Liver (tissue), 9 donors: Measurements from ENCODE around the gene FAM120AOS. TPM values are rescaled to one million over a fixed set of nuclear protein-coding genes. Genes with fewer than 3 reads are reported as not detected.

Experiments
- DNase-seq: peaks from one replicate; pipeline ENCODE4 v3.0.0-alpha.2; 2017; ENCODE audit warnings: low spot score
- H3K27ac ChIP-seq, 2 donors: one replicate each; pipeline ENCODE4 v1.7.0; 2013; ENCODE audit warnings: inconsistent platforms in 2 of 2, low read length in 2 of 2, control low read depth in 1 of 2, low read depth in 1 of 2, mild to moderate bottlenecking in 1 of 2
- H3K27me3 ChIP-seq, 4 donors: one replicate each; pipeline versions ENCODE4 v1.6.1 to v1.7.0; 2013; ENCODE audit warnings: low read length in 3 of 4, inconsistent platforms in 1 of 4, mild to moderate bottlenecking in 1 of 4, moderate library complexity in 1 of 4; ENCODE audit not compliant: control insufficient read depth in 4 of 4, insufficient read depth in 4 of 4
- H3K36me3 ChIP-seq, 4 donors: one replicate each; pipeline versions ENCODE4 v1.6.1 to v1.7.0; 2013; ENCODE audit warnings: low read length in 3 of 4, mild to moderate bottlenecking in 3 of 4, low read depth in 1 of 4, moderate library complexity in 1 of 4; ENCODE audit not compliant: control insufficient read depth in 4 of 4, insufficient read depth in 3 of 4
- H3K4me1 ChIP-seq, 4 donors: one replicate each; pipeline versions ENCODE4 v1.6.1 to v1.7.0; 2013; ENCODE audit warnings: low read length in 3 of 4, mild to moderate bottlenecking in 3 of 4, moderate library complexity in 1 of 4; ENCODE audit not compliant: control insufficient read depth in 4 of 4, insufficient read depth in 4 of 4
- H3K4me3 ChIP-seq, 3 donors: one replicate each; pipeline versions ENCODE4 v1.6.1 to v1.7.0; 2013; ENCODE audit warnings: low read length in 3 of 3, control low read depth in 1 of 3, low read depth in 1 of 3, mild to moderate bottlenecking in 1 of 3
- H3K9ac ChIP-seq, 2 donors: one replicate each; pipeline ENCODE4 v1.7.0; 2013; ENCODE audit warnings: low read length in 2 of 2, mild to moderate bottlenecking in 2 of 2, moderate library complexity in 2 of 2, control low read depth in 1 of 2, low read depth in 1 of 2
- H3K9me3 ChIP-seq, 4 donors: one replicate each; pipeline versions ENCODE4 v1.6.1 to v1.7.0; 2013; ENCODE audit warnings: low read length in 3 of 4; ENCODE audit not compliant: control insufficient read depth in 4 of 4
- CTCF ChIP-seq: fragments of 150-350 bp; IDR thresholded peaks from 2 replicates; pipeline ENCODE4 v1.5.1; 2017; ENCODE audit warnings: improper control_type of control experiment, low read depth, low read length; ENCODE audit not compliant: missing input control
- EGR1 ChIP-seq, 2 donors: IDR thresholded peaks; 2 replicates each; pipeline ENCODE4 v1.6.1; 2016 to 2018; ENCODE audit warnings: antibody characterized with exemption in 2 of 2, low read depth in 2 of 2
- FOXA1 ChIP-seq: IDR thresholded peaks from 2 replicates; pipeline ENCODE4 v1.6.1; 2016; ENCODE audit warnings: antibody characterized with exemption
- FOXA2 ChIP-seq: IDR thresholded peaks from 2 replicates; pipeline ENCODE4 v1.6.1; 2016; ENCODE audit warnings: antibody characterized with exemption
- GABPA ChIP-seq, 2 donors: IDR thresholded peaks in 1 of 2; conservative IDR thresholded peaks in 1 of 2; 2 replicates each; pipeline ENCODE4 v1.6.1; 2016; ENCODE audit warnings: antibody characterized with exemption in 2 of 2, mild to moderate bottlenecking in 1 of 2, moderate library complexity in 1 of 2
- HNF4A ChIP-seq, 2 donors: conservative IDR thresholded peaks; 2 replicates each; pipeline ENCODE4 v1.6.1; 2016; ENCODE audit warnings: antibody characterized with exemption in 2 of 2, mild to moderate bottlenecking in 2 of 2
- HNF4G ChIP-seq: IDR thresholded peaks from 2 replicates; pipeline ENCODE4 v1.6.1; 2016; ENCODE audit warnings: antibody characterized with exemption
- JUND ChIP-seq, 2 donors: IDR thresholded peaks; 2 replicates each; pipeline ENCODE4 v1.6.1; 2016; ENCODE audit warnings: antibody characterized with exemption in 2 of 2
- MAX ChIP-seq: IDR thresholded peaks from 2 replicates; pipeline ENCODE4 v1.6.1; 2016; ENCODE audit warnings: antibody characterized with exemption
- NR2F2 ChIP-seq: IDR thresholded peaks from 2 replicates; pipeline ENCODE4 v1.6.1; 2016; ENCODE audit warnings: antibody characterized with exemption
- RAD21 ChIP-seq, 2 donors: IDR thresholded peaks; 2 replicates each; pipeline ENCODE4 v1.6.1; 2016; ENCODE audit warnings: antibody characterized with exemption in 2 of 2, mild to moderate bottlenecking in 2 of 2
- REST ChIP-seq: IDR thresholded peaks from 2 replicates; pipeline ENCODE4 v1.6.1; 2016; ENCODE audit warnings: antibody characterized with exemption, mild to moderate bottlenecking
- RXRA ChIP-seq, 2 donors: IDR thresholded peaks; 2 replicates each; pipeline ENCODE4 v1.6.1; 2017 to 2018; ENCODE audit warnings: antibody characterized with exemption in 2 of 2, mild to moderate bottlenecking in 1 of 2
- SP1 ChIP-seq: IDR thresholded peaks from 2 replicates; pipeline ENCODE4 v1.6.1; 2018; ENCODE audit warnings: antibody characterized with exemption, mild to moderate bottlenecking
- TAF1 ChIP-seq: conservative IDR thresholded peaks from 2 replicates; pipeline ENCODE4 v1.6.1; 2016; ENCODE audit warnings: antibody characterized with exemption, mild to moderate bottlenecking
- YY1 ChIP-seq: IDR thresholded peaks from 2 replicates; pipeline ENCODE4 v1.6.1; 2016; ENCODE audit warnings: antibody characterized with exemption, mild to moderate bottlenecking
- ZBTB33 ChIP-seq: IDR thresholded peaks from 2 replicates; pipeline ENCODE4 v1.6.1; 2016; ENCODE audit warnings: antibody characterized with exemption
- WGBS: extraction: QIAGEN DNeasy Blood & Tissue Kit; methylation state at CpG from one replicate; pipeline ENCODE4 v1.1.7; 2013; 5-methylcytosine and 5-hydroxymethylcytosine counted together
- polyA plus RNA-seq, 2 donors: library from polyadenylated mRNA; stranded (reverse) in 1 of 2; unstranded in 1 of 2; fragments of 200-250 nt in 1 of 2; fragments of >200 nt in 1 of 2; fragmentation: Nextera tagmentation in 1 of 2; extraction: Ambion mirVana in 1 of 2; gene quantifications; one replicate each; pipeline versions ENCODE4 v1.2.1 to v1.2.3, GENCODE V29; 2013 to 2015
- total RNA-seq, 2 donors: library from RNA; depleted of rRNA; stranded (reverse); fragments of >200 nt; gene quantifications; one replicate each; pipeline ENCODE4 v1.2.3, GENCODE V29; 2014
- donor health status: healthy.
- donor health status: healthy.
- donor health status: healthy.
- donor health status: healthy.
- donor health status: healthy.

Gene FAM120AOS
- total and polyA plus RNA-seq, 4 donors = 16.4 to 25.0 (median 17.3) TPM

- peaks cover 0 to 2% (median 0%) of the 10 kb centered on the region in 4 donors for H3K4me1 ChIP-seq
- H3K36me3 ChIP-seq = no peaks in the 10 kb centered on the region
- no peak for TF ChIP-seq HNF4G
- 97% methylated on average over 7 of the region's 7 CpGs for WGBS
- no peak for DNase-seq
- H3K27me3 ChIP-seq = no peaks in the 10 kb centered on the region
- no peaks in the 10 kb centered on the region for H3K9me3 ChIP-seq
- H3K9ac ChIP-seq = no peak overlapping the region
- H3K27ac ChIP-seq = no peak overlapping the region
- H3K4me3 ChIP-seq = no peak overlapping the region
Observed at GRCh38 chr9:93436655-93437407, 16.6 kb downstream of the FAM120AOS start.

- peaks cover 0 to 2% (median 0%) of the 10 kb centered on the region in 4 donors for H3K4me1 ChIP-seq
- no peak overlapping the region for H3K27ac ChIP-seq
- H3K9me3 ChIP-seq = no peaks in the 10 kb centered on the region
- no peak for TF ChIP-seq NR2F2
- no peak for TF ChIP-seq SP1
- TF ChIP-seq FOXA1 = no peak
- TF ChIP-seq MAX = no peak
- TF ChIP-seq EGR1 (IDR thresholded peaks at IDR 0.05; ENCODE audit: low read depth in 2 of 2) = no peak
- no peak for TF ChIP-seq RAD21 (IDR thresholded peaks at IDR 0.05)
- TF ChIP-seq TAF1 = no peak
- H3K27me3 ChIP-seq = no peaks in the 10 kb centered on the region
- no peak overlapping the region for H3K4me3 ChIP-seq
- no peaks in the 10 kb centered on the region for H3K36me3 ChIP-seq
- WGBS = 94% methylated on average over 6 of the region's 6 CpGs
- DNase-seq = no peak
- H3K9ac ChIP-seq = no peak overlapping the region
Observed at GRCh38 chr9:93436218-93436617, 17.2 kb downstream of the FAM120AOS start.

- 91% methylated on average over 8 of the region's 8 CpGs for WGBS
- H3K4me3 ChIP-seq = no peak overlapping the region
- TF ChIP-seq RXRA (IDR thresholded peaks at IDR 0.05) = no peak
- TF ChIP-seq GABPA (IDR thresholded peaks at IDR 0.05 in 1 of 2, conservative IDR thresholded peaks at IDR 0.05 in 1 of 2) = no peak
- TF ChIP-seq TAF1 = no peak
- no peak for TF ChIP-seq HNF4G
- TF ChIP-seq RAD21 (IDR thresholded peaks at IDR 0.05) = no peak
- TF ChIP-seq MAX = no peak
- no peak for TF ChIP-seq ZBTB33
- TF ChIP-seq NR2F2 = no peak
- no peak for TF ChIP-seq YY1
- no peak for TF ChIP-seq JUND (IDR thresholded peaks at IDR 0.05)
- no peak for TF ChIP-seq HNF4A (conservative IDR thresholded peaks at IDR 0.05)
- TF ChIP-seq REST = no peak
- no peak for TF ChIP-seq CTCF
- TF ChIP-seq SP1 = no peak
- TF ChIP-seq FOXA2 = no peak
- no peak for TF ChIP-seq EGR1 (IDR thresholded peaks at IDR 0.05; ENCODE audit: low read depth in 2 of 2)
- TF ChIP-seq FOXA1 = no peak
- H3K36me3 ChIP-seq = no peaks in the 10 kb centered on the region
- H3K9me3 ChIP-seq = no peaks in the 10 kb centered on the region
- peaks cover 0 to 4% (median 0%) of the 10 kb centered on the region in 4 donors for H3K4me1 ChIP-seq
- no peak overlapping the region for H3K9ac ChIP-seq
- no peak for DNase-seq
- H3K27me3 ChIP-seq = no peaks in the 10 kb centered on the region
- H3K27ac ChIP-seq = no peak overlapping the region
Observed at GRCh38 chr9:93435386-93435785, 18.0 kb downstream of the FAM120AOS start.
